ENCODE data around the gene GADL1. TPM values are rescaled to one million over a fixed set of nuclear protein-coding genes. Genes with fewer than 3 reads are reported as not detected.

GADL1 gene
- total and polyA plus RNA-seq, 4 donors: 0.01 to 2.4 (median 0.05) TPM

GRCh38 chr3:30708472-30708871, 186.0 kb downstream of the GADL1 start:
- no peaks in the 10 kb centered on the region for H3K27me3 ChIP-seq (ENCODE audit: control insufficient read depth in 3 of 3, insufficient read depth in 3 of 3, low read length in 2 of 3)

GRCh38 chr3:30707825-30708224, 186.6 kb downstream of the GADL1 start:
- no peaks in the 10 kb centered on the region for H3K4me1 ChIP-seq (ENCODE audit: control insufficient read depth in 5 of 5, insufficient read depth in 5 of 5, low read length in 5 of 5)
- H3K9ac ChIP-seq (ENCODE audit: insufficient read depth in 1 of 2, low read length in 2 of 2): no peak overlapping the region
- WGBS, 2 donors: 97 to 99% methylated on average over 4 of the region's 4 CpGs
- H3K9me3 ChIP-seq (ENCODE audit: control insufficient read depth in 4 of 4, insufficient read depth in 3 of 4, low read length in 3 of 4): no peaks in the 10 kb centered on the region
- H3K36me3 ChIP-seq (ENCODE audit: control insufficient read depth in 4 of 4, insufficient read depth in 4 of 4, low read length in 4 of 4): no peaks in the 10 kb centered on the region
- H3K27ac ChIP-seq (ENCODE audit: low read depth in 1 of 2, low read length in 1 of 2): no peak overlapping the region
- TF ChIP-seq CTCF (IDR thresholded peaks at IDR 0.05; ENCODE audit: control extremely low read depth, extremely low read depth): no peak
- H3K4me3 ChIP-seq: no peak overlapping the region
- no peak for DNase-seq
- no peaks in the 10 kb centered on the region for H3K27me3 ChIP-seq (ENCODE audit: control insufficient read depth in 3 of 3, insufficient read depth in 3 of 3, low read length in 2 of 3)
- no peak for ATAC-seq (ENCODE audit: insufficient read depth, low FRiP score)

More at GRCh38 chr3:30708472-30708871, 186.0 kb downstream of the GADL1 start:
- Histone ChIP-seq H3K4me3 (no peak overlapping the region), H3K4me1 (ENCODE audit: control insufficient read depth in 5 of 5, insufficient read depth in 5 of 5, low read length in 5 of 5) (no peaks in the 10 kb centered on the region), H3K36me3 (ENCODE audit: control insufficient read depth in 4 of 4, insufficient read depth in 4 of 4, low read length in 4 of 4) (no peaks in the 10 kb centered on the region), H3K27ac (ENCODE audit: low read depth in 1 of 2, low read length in 1 of 2) (no peak overlapping the region), H3K9me3 (ENCODE audit: control insufficient read depth in 4 of 4, insufficient read depth in 3 of 4, low read length in 3 of 4) (no peaks in the 10 kb centered on the region), H3K9ac (ENCODE audit: insufficient read depth in 1 of 2, low read length in 2 of 2) (no peak overlapping the region)
- no peak for ATAC-seq (ENCODE audit: insufficient read depth, low FRiP score)
- no peak for TF ChIP-seq CTCF (IDR thresholded peaks at IDR 0.05; ENCODE audit: control extremely low read depth, extremely low read depth)
- no peak for DNase-seq

GRCh38 chr3:30704931-30705890, 189.2 kb downstream of the GADL1 start:
- no peak for ATAC-seq (ENCODE audit: insufficient read depth, low FRiP score)
- no peaks in the 10 kb centered on the region for H3K4me1 ChIP-seq (ENCODE audit: control insufficient read depth in 5 of 5, insufficient read depth in 5 of 5, low read length in 5 of 5)
- no peak for TF ChIP-seq CTCF (IDR thresholded peaks at IDR 0.05; ENCODE audit: control extremely low read depth, extremely low read depth)
- no peak overlapping the region for H3K9ac ChIP-seq (ENCODE audit: insufficient read depth in 1 of 2, low read length in 2 of 2)
- H3K27ac ChIP-seq (ENCODE audit: low read depth in 1 of 2, low read length in 1 of 2): no peak overlapping the region
- no peaks in the 10 kb centered on the region for H3K9me3 ChIP-seq (ENCODE audit: control insufficient read depth in 4 of 4, insufficient read depth in 3 of 4, low read length in 3 of 4)
- WGBS, 2 donors: 74 to 80% methylated on average over 9 of the region's 9 CpGs
- H3K27me3 ChIP-seq (ENCODE audit: control insufficient read depth in 3 of 3, insufficient read depth in 3 of 3, low read length in 2 of 3): no peaks in the 10 kb centered on the region
- H3K4me3 ChIP-seq: no peak overlapping the region
- DNase-seq: no peak
- H3K36me3 ChIP-seq (ENCODE audit: control insufficient read depth in 4 of 4, insufficient read depth in 4 of 4, low read length in 4 of 4): no peaks in the 10 kb centered on the region

Measured in lung (tissue), 12 donors.